Kidney capillary endothelial cell (primary cell): ENCODE data around the gene LGMN.
"Not testable (repeated sequence)": the region's sequence is repeated elsewhere in the genome, so short reads cannot be mapped to it uniquely, and the experiment has no call there.

Experiments used
- DNase-seq: peaks from one replicate; pipeline ENCODE4 v3.0.0-alpha.2; 2018; ENCODE audit warnings: low spot score

Gene LGMN

DNA sequence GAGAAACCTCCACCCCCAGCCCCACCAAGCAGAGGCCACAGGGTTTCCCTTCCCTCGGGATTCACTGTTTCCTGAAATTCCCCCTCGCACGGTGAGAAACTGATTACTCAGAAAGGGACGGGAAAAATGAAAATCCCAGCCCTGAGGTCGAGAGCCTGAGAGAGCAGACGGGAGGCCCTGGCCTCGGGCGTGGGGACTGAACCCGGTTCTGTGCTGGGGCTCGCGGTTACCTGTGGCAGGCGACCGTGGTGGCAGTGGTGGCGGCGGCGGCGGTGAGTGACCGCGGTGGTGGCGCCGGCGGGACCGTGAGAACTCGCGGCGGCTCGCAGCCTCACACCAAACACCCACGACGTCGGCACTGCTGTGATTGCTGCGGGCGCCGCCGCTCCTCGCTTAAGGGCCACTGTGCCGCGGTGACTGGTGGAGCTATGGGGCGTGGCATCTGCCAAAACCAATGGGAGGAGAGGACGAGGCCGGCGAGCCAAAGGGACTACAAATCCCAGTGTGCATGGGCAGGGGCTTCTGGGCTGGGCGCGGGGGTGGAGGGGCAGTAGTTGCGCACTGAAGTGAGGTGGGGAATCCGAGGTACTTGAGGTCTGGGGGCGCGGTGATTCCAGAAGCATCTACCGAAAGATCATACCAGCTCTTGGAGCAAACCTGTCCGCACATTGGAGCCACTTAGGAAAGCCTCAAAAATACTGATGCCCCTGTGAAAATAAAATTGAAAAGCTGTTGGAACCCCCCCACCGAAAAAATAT is at the start of gene LGMN:
TSS of gene LGMN (minus strand) at position 369 of the 758 bp plus-strand sequence. CDS start 15,841 bp downstream, outside the sequence.
- peak; percentile 91 for DNase-seq

DNA sequence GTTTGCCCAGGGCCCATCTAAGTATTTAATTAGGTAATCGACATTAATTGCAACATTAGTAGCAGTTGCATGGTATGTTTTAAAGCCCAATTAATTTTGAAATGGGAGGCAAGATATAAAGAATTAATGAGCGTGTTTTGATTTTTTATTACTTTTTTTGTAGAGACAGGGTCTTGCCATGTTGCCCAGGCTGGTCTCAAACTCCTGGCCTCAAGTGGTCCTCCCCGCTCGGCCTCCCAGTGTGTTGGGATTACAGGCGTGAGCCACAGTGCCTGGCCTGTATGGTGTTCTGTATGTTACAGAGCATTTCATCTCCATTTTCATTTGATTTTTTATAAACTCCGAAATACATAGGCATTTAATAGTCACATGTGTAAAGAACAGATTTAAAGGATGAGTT is 46.5 kb upstream of the LGMN start:
- DNase-seq = no peak

DNA sequence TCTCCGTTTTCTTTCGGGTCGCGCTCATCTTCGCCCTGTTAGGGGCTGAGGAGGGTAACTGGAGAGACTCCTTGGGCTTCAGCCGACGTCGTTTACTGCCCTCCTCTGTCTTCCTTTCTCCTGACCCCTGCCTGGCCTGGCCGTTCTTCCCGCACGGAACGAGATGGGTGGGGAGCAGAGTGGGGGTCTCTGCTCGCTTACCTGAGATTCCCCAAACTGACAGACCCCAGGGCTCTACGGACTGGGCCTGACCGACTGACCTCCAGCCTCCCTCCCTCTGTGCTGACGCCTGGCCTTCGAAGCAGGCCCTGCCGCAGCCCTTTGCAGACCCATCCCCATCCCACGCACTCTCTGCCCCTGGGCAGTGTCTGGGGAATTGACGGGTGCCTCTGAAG is 46.1 kb upstream of the LGMN start:
- no peak for DNase-seq

DNA sequence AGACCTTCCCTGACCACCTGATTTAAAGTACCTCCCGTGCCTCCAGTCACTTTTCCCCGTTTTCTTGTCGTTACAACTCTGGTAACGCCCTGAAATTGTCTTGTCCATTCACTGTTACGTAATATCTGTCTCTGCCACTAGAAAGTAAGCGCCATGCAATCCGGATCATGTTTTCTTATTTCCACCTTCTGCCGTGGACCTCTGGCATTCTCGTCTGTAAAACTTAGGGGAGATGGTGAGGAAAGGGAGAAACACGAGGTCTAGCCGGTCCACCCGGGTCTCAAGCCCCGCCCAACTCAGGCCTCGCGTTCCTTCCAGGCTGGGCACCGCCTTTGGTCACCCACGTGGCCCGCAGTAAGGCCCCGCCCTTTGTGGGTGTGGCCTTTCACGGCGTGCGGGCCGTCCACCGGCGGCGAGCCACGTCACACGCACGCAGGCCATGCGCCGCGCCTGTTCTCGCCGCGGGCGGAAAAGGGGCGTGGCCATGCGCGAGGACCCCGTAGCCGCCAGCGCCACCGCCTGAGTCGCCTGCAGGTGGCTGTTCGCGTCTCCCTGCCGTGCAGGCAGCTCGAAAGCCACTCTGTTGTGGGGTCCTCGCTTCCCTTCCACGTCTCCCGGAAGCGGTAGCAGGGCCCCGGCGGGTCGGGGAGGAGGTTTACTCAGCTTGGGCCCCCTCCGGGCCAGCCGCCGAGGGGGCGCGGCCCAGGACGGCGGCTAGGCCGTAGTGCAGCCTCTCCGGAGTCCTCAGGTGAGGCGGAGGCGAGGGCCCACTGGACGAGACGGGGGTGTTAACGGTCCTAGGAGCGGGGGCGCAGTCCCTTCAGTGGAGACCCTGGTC is 45.5 kb upstream of the LGMN start, which contains the start of gene GOLGA5:
TSS of gene GOLGA5 (plus strand) at position 597 of the 838 bp plus-strand sequence. CDS start 3,133 bp downstream, outside the sequence.
- DNase-seq = peak; percentile 99

DNA sequence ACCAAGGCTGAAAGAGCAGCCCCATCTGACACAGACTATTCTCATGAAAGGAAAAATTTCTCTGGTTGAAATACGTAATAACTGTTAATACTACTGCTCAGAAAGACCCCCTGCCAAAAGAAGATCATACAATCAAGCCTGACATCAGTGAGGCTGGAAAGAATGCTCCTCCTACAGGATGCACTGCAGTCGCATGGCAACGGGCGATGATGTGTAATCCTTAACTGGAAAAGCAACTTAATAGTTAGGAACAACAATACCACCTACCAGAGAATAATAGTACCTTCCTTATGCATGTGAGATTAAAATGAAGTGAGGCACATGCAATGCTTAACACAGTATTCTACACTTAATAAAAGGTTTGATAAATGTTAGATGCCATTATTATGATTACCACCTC is 44.5 kb upstream of the LGMN start:
- DNase-seq = no peak

DNA sequence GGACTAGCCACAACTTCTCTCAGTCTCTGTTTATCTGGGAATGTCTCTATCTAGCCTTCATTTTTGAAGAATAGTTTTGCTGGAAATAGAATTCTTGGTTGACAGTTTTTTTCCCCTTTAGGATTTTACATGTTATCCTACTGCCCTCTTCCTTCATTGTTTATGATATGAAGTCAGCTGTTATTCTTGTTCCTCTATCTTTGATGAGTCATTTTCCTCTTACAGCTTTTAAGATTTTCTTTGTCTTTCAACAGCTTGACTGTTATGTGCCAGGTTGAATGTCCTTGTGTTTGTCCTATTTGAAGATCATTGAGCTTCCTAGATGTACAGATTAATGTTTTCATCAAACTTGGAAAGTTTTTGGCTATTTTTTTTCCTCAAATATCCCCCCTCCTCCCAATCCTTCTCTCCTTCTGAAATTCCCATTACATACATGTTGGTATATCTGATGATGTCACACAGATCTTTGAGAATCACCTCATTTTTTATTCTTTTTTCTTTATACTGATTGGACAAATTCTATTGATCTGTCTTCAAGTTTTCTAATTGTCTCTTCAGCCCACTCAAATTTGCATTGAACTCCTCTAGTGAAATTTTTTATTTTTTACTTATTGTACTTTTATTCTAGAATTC is 41.1 kb upstream of the LGMN start:
- DNase-seq = no peak

DNA sequence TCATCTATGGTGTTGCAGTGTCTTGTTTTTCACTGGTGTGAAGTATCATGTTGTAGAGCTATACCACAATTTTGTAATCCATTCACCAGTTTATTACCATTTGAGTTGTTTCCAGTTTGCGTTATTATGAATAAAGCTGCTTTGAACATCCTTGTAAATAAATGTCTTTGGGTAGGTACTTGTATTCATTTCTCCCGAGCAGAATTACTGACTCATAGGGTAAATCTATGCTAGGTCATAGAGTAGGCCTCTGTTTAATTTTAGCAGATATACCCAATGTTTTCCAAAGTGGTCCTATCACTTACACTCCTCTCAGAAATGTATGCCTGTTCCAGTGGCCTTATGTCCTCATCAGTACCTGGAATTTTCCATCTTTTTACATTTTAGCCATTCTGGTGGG is 39.1 kb upstream of the LGMN start:
- no peak for DNase-seq

DNA sequence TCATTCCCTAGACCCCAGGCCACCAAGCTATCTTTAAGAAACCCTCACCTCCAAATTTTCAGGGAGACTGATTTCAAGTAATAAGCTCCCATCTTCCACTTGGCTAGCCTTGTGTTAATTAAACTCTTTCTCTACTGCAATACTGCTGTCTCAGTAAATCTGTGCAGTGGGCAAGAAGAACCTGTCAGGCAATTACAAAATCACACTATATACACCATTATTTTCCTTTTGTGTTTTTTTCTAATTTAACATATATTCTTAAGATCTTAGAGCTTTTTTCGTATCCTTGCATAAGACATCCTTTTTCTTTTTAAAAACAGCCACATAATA is 38.0 kb upstream of the LGMN start:
- no peak for DNase-seq

GRCh38 chr14:92785667-92786426 is 37.4 kb upstream of the LGMN start:
- peak; percentile 33 for DNase-seq

GRCh38 chr14:92783813-92784431 is 35.5 kb upstream of the LGMN start:
- peak; percentile 68 for DNase-seq

DNA sequence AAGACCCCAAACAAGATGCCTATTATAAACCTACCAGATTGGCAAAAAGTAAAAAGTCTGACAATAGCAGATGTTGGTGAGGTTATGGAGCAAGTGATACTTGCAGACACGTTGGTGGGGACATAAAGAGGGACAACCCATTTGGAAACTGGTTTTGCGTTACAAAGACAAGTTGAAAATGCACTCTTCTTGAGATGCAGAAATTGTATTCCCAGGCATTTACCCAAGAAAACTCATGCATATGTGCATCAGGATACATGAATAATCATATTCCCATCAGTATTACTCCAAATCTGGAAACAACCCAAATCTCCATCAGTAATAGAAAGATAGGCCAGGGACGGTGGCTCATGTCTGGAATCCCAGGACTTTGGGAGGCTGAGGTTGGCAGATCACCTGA is 32.9 kb upstream of the LGMN start:
- no peak for DNase-seq

- no peak for DNase-seq
These were observed 32.2 kb upstream of the LGMN start for GRCh38 chr14:92780444-92781232.

DNA sequence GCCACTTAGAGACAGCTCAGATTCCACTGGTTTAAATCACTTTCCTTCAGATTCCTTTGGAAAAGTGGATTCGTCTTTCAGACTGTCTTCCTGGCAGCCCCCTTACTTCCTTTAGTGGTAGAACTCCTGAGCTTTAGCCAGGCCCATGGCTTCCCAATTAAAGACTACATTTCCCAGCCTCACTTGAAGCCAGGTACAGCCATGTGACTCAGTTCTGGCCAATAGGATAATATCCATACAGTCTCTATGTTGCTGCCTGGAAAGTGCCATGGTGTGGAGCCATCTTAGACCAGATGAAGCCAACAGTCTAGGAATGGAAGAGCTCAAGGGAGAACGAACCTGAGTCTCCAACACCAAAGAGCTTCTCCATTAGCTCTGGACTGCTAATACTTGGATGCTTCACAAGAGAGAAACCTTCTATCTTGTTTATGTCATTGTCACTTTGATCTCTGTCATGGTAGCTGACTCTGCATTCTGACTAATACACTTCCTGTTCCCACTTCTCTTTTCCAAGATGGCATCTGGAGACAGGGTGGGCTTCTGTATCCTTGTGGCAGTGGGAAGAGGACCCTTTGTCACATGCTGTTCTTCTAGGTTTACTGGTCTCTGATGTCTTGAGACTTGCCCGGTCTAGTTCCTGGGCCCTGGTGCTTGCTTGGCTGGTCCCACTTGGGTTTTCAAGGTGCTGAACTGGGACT is 30.6 kb upstream of the LGMN start:
- not testable (repeated sequence) for DNase-seq

DNA sequence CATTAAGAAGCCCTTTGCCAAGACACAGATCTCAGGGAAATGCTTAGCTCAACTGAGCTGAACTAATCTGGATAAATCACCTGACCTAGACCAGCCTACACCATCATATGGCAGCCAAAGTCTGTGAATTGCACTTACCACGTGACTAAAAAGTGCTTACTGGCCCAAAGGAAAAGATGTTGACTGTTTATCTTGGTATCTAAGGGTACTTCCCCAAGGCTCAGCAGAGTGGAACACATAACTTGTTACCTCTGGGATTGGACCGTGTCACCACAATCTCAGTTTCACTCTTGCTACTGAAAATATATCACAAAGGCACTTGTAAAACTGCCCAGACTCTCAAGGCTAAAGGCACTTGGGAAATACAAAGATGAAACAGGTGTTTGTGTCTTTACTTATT is 26.9 kb upstream of the LGMN start:
- DNase-seq = not testable (repeated sequence)

- no peak for DNase-seq
These were observed 26.1 kb upstream of the LGMN start for GRCh38 chr14:92774572-92774971.

DNA sequence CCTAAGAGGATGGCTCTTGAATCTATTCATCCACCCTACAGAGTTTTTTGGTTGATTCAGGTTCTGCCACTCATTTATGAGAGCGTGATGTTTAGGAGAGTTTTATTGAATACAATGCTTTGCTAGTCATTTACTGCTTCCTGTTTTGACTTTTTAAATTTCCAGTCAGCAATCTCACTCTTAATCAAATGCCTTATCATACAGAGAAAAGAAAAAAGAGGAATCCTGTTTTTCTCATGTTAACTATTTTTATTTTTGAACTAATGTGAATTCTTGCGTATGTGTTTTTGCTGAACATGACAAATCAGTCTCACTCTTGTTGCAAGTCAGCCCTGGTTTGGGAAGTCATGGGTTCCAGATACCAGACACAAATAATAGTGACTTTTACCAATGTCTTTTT is 22.1 kb upstream of the LGMN start:
- no peak for DNase-seq

DNA sequence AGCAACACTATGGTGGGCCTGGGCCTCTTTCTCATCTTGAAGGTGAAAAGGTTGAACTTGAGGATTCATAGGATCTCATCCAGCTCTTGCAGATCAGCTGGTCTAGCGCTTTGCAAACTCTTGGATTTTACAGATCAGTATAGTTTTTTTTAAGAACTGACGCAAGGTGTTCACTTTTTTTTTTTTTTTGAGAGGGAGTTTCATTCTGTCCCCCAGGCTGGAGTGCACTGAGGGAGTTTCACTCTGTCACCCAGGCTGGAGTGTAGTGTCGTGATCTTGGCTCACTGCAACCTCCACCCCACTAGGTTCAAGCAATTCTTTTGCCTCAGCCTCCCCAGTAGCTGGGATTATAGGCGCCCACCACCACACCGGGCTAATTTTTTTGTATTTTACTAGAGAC is 20.4 kb upstream of the LGMN start:
- no peak for DNase-seq

DNA sequence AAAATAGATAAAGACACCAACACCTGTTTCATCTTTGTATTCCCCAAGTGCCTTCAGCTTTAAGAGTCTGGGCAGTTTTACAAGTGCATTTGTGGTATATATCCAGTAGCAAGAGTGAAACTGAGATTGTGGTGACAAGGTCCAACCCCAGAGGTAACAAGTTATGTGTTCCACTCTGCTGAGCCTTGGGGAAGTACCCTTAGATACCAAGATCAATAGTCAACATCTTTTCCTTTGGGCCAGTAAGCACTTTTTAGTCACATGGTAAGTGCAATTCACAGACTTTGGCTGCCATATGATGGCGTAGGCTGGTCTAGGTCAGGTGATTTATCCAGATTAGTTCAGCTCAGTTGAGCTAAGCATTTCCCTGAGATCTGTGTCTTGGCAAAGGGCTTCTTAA is 19.8 kb upstream of the LGMN start:
- not testable (repeated sequence) for DNase-seq

DNA sequence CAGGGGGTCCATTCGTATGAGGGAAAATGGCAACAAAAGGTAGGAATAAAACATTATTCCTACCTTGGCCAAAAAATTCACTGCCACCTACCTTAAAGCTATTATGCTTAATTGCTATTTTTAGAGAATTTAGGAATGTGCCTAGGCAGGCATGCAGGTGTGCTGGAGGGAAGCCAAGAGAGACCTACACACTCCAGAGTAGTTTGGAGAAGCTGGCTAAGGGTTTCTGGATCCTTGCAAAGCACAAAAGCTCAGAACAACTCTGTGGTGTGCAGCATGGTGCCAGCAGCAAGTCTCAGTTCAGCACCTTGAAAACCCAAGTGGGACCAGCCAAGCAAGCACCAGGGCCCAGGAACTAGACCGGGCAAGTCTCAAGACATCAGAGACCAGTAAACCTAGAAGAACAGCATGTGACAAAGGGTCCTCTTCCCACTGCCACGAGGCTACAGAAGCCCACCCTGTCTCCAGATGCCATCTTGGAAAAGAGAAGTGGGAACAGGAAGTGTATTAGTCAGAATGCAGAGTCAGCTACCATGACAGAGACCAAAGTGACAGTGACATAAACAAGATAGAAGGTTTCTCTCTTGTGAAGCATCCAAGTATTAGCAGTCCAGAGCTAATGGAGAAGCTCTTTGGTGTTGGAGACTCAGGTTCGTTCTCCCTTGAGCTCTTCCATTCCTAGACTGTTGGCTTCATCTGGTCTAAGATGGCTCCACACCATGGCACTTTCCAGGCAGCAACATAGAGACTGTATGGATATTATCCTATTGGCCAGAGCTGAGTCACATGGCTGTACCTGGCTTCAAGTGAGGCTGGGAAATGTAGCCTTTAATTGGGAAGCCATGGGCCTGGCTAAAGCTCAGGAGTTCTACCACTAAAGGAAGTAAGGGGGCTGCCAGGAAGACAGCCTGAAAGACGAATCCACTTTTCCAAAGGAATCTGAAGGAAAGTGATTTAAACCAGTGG is 15.5 kb upstream of the LGMN start:
- not testable (repeated sequence) for DNase-seq
